B cell (primary cell): Measurements from ENCODE around the gene VEGFB. TPM values are rescaled to one million over a fixed set of nuclear protein-coding genes. Genes with fewer than 3 reads are reported as not detected.

Source experiments
- ATAC-seq: fragments of 200-7000 bp; cut with Tn5 transposase; one replicate; pipeline ENCODE4 v1.10.0; 2021; ENCODE audit warnings: low read depth, mild to moderate bottlenecking, moderate number of reproducible peaks, moderate library complexity
- CTCF ChIA-PET: fragments of 350-600 bp; sonication (Branson Sonifier 250); formaldehyde crosslinking; loops from one replicate; lab custom pipeline; 2021; ENCODE audit warnings: antibody characterized with exemption, inconsistent platforms; lab: Charles Lee
- POLR2A ChIA-PET: fragments of 350-600 bp; sonication (Branson Sonifier 250); formaldehyde crosslinking; loops from one replicate; lab custom pipeline; 2021; ENCODE audit warnings: antibody characterized with exemption; lab: Charles Lee
- DNase-seq: peaks from one replicate; pipeline ENCODE4 v3.0.0; 2013
- H2AFZ ChIP-seq: 2 replicates; pipeline ENCODE4 v1.6.1; 2012; ENCODE audit warnings: mild to moderate bottlenecking, low read depth, low read length; ENCODE audit not compliant: insufficient read depth, poor library complexity, severe bottlenecking
- H3K27ac ChIP-seq, 2 donors: 1 replicate in 1 of 2; 2 replicates in 1 of 2; pipeline ENCODE4 v1.5.1; 2012 to 2013; ENCODE audit warnings: low read length in 2 of 2, mild to moderate bottlenecking in 2 of 2, moderate library complexity in 1 of 2
- H3K27me3 ChIP-seq, 4 experiments: fragments of 200-600 bp in 1 of 4; sonication (generic) in 1 of 4; replicated peaks in 1 of 4; 1 replicate in 2 of 4; 2 replicates in 2 of 4; pipeline versions ENCODE4 v1.6.1 to v1.7.0; 2013 to 2016; ENCODE audit warnings: low read length in 3 of 4, mild to moderate bottlenecking in 2 of 4, mixed read lengths in 1 of 4, moderate library complexity in 1 of 4; ENCODE audit not compliant: insufficient read depth in 4 of 4, control insufficient read depth in 3 of 4; ENCODE audit errors: control extremely low read depth in 1 of 4
- H3K36me3 ChIP-seq, 2 experiments: replicated peaks in 1 of 2; 1 replicate in 1 of 2; 2 replicates in 1 of 2; pipeline versions ENCODE4 v1.6.1 to v1.7.1; 2013; ENCODE audit warnings: low read length in 1 of 2; ENCODE audit not compliant: insufficient read depth in 2 of 2, control insufficient read depth in 1 of 2; ENCODE audit errors: control extremely low read depth in 1 of 2, extremely low read depth in 1 of 2
- H3K4me1 ChIP-seq, 2 donors: fragments of 200-600 bp in 1 of 2; sonication (generic) in 1 of 2; 1 replicate in 1 of 2; 2 replicates in 1 of 2; pipeline versions ENCODE4 v1.5.1 to v1.6.1; 2013 to 2017; ENCODE audit warnings: low read length in 2 of 2; ENCODE audit not compliant: control insufficient read depth in 2 of 2, insufficient read depth in 2 of 2
- H3K4me2 ChIP-seq: replicated peaks from 2 replicates; pipeline ENCODE3; 2012; ENCODE audit warnings: mild to moderate bottlenecking, low read depth, low read length; ENCODE audit not compliant: poor library complexity, severe bottlenecking
- H3K4me3 ChIP-seq, 5 experiments: fragments of 200-600 bp in 1 of 5; sonication (generic) in 1 of 5; 1 replicate in 3 of 5; 2 replicates in 2 of 5; pipeline versions ENCODE4 v1.5.1 to v1.7.0; 2011 to 2016; ENCODE audit warnings: low read length in 4 of 5, mild to moderate bottlenecking in 4 of 5, low read depth in 2 of 5, control low read depth in 1 of 5, moderate library complexity in 1 of 5; ENCODE audit not compliant: insufficient read depth in 1 of 5; ENCODE audit errors: control extremely low read depth in 1 of 5, extremely low read depth in 1 of 5
- H3K79me2 ChIP-seq: fragments of 200-600 bp; sonication (generic); one replicate; pipeline ENCODE4 v1.6.0; 2016; ENCODE audit warnings: low read length; ENCODE audit not compliant: control insufficient read depth, insufficient read depth
- H3K9ac ChIP-seq: fragments of 200-600 bp; sonication (generic); 2 replicates; pipeline ENCODE4 v1.6.1; 2017; ENCODE audit warnings: mild to moderate bottlenecking, low read length, moderate library complexity
- H3K9me3 ChIP-seq, 3 donors: one replicate each; pipeline versions ENCODE4 v1.6.1 to v1.7.1; 2013; ENCODE audit warnings: low read length in 2 of 3; ENCODE audit not compliant: control insufficient read depth in 2 of 3, insufficient read depth in 1 of 3; ENCODE audit errors: control extremely low read depth in 1 of 3
- H4K20me1 ChIP-seq: 2 replicates; pipeline ENCODE4 v1.6.0; 2012; ENCODE audit warnings: mild to moderate bottlenecking, low read length; ENCODE audit not compliant: insufficient read depth, control insufficient read depth, poor library complexity, severe bottlenecking
- H3K27ac Mint-ChIP-seq: one replicate; pipeline ENCODE4 v1.8.0; 2021; ENCODE audit warnings: mixed read lengths
- H3K27me3 Mint-ChIP-seq: one replicate; pipeline ENCODE4 v1.8.0; 2021; ENCODE audit warnings: mixed read lengths
- H3K4me1 Mint-ChIP-seq: one replicate; pipeline ENCODE4 v1.8.0; 2021; ENCODE audit warnings: mixed read lengths
- H3K4me3 Mint-ChIP-seq: one replicate; pipeline ENCODE4 v1.8.0; 2021; ENCODE audit warnings: mixed read lengths
- H3K9me3 Mint-ChIP-seq: one replicate; pipeline ENCODE4 v1.8.0; 2022; ENCODE audit warnings: mixed read lengths; ENCODE audit not compliant: insufficient read depth
- CTCF ChIP-seq: fragments of 200-600 bp; IDR thresholded peaks from one replicate; pipeline ENCODE4 v1.8.0; 2022; ENCODE audit warnings: antibody characterized with exemption, mild to moderate bottlenecking
- EZH2 ChIP-seq: IDR thresholded peaks from 2 replicates; pipeline ENCODE4 v1.6.1; 2012; ENCODE audit warnings: borderline replicate concordance, low read depth, mild to moderate bottlenecking, moderate library complexity, low read length; ENCODE audit not compliant: insufficient read depth, poor library complexity, severe bottlenecking
- WGBS: methylation state at CpG from one replicate; pipeline ENCODE4 v1.1.5; 2013; ENCODE audit warnings: missing lambda C conversion rate; ENCODE audit not compliant: insufficient coverage; 5-methylcytosine and 5-hydroxymethylcytosine counted together
- intact Hi-C: fragments of 100-400 bp; cut with micrococcal nuclease; formaldehyde crosslinking; loops from one replicate; pipeline ENCODE4 v1.10.0; 2022
- polyA plus RNA-seq: library from polyadenylated mRNA; depleted of rRNA; stranded (reverse); fragments of >200 nt; gene quantifications from 2 replicates; pipeline ENCODE4 v1.2.3, GENCODE V29; 2012
- total RNA-seq, 2 donors: library from RNA; stranded (reverse); fragments of 120-200 nt in 1 of 2; gene quantifications; 1 replicate in 1 of 2; 2 replicates in 1 of 2; pipeline versions ENCODE4 v1.2.3 to v1.2.4, GENCODE V29; 2013 to 2022

VEGFB gene
- total and polyA plus RNA-seq, 2 donors (not counting 1 experiment from before 2014, with no cell fraction given) = 56.4 to 152 TPM

GRCh38 chr11:64241241-64241490 lies 6.8 kb downstream of the VEGFB start:
- peak overlapping the region; percentile 81 for H3K9ac ChIP-seq
- ChIA-PET CTCF (interaction anchor here (1.0 to 1.5 kb wide), 7 partner anchors 9 to 76 kb away, joined by 3 to 16 read pairs (median 7); partner anchors contain the start of genes ESRRA, FERMT3, NUDT22 and PRDX5), POLR2A (interaction anchor here (0.6 to 1.4 kb wide), 15 partner anchors 9 to 627 kb away, joined by 3 to 11 read pairs (median 5); partner anchors contain the start of genes DNAJC4, ESRRA, GPR137 and NUDT22)
- peak overlapping the region; percentile 98 for H3K27ac ChIP-seq
- peak overlapping the region; percentile 91 for H3K4me3 Mint-ChIP-seq
- peaks cover 12% of the 10 kb centered on the region for H3K79me2 ChIP-seq
- H3K27me3 ChIP-seq = no peaks in the 10 kb centered on the region
- DNase-seq (peak; percentile 100), ATAC-seq (peak; percentile 82)
- H3K4me2 ChIP-seq = peak overlapping the region; percentile 99
- H3K4me1 ChIP-seq = peaks cover 28 to 63% of the 10 kb centered on the region in 2 donors
- under 1% methylated on average over 24 of the region's 24 CpGs for WGBS
- peak overlapping the region; percentile 74 for H2AFZ ChIP-seq
- peaks cover 65% of the 10 kb centered on the region for H3K4me1 Mint-ChIP-seq
- H3K4me3 ChIP-seq = peak overlapping the region in 4 of 5 experiments; percentile 76 to 91 (median 83)
- H3K36me3 ChIP-seq = peaks cover 0 to 34% of the 10 kb centered on the region in 2 experiments
- intact Hi-C loops = loop anchor here (1.0 to 2.0 kb wide), 6 partner anchors 11 to 64 kb away; partner anchors contain the start of genes BAD, DNAJC4, ESRRA and FERMT3
- no peaks in the 10 kb centered on the region for H3K9me3 Mint-ChIP-seq
- no peaks in the 10 kb centered on the region for H3K9me3 ChIP-seq
- peak overlapping the region; percentile 97 for H3K27ac Mint-ChIP-seq
- H4K20me1 ChIP-seq = peaks cover 7% of the 10 kb centered on the region
- TF ChIP-seq CTCF (no peak), EZH2 (no peak)
- H3K27me3 Mint-ChIP-seq = no peaks in the 10 kb centered on the region
